SK-N-SH treated with all-trans-retinoic acid at 6 μM for 48 hours (cell line): ENCODE data around the gene EID2.

Source experiments
- ATAC-seq: fragments of 200-7000 bp; cut with Tn5 transposase; 3 replicates; pipeline ENCODE4 v1.9.1; 2020; ENCODE audit warnings: mild to moderate bottlenecking, moderate library complexity
- ARNTL ChIP-seq: fragments of 450-650 bp; formaldehyde crosslinking; IDR thresholded peaks from 2 replicates; pipeline ENCODE4 v1.5.0; 2020; ENCODE audit warnings: low read depth, mild to moderate bottlenecking, moderate library complexity, borderline replicate concordance
- BACH2 ChIP-seq: fragments of 250-450 bp; sonication (Bioruptor Pico); IDR thresholded peaks from 2 replicates; pipeline ENCODE4 v1.9.0; 2021; ENCODE audit warnings: mild to moderate bottlenecking, borderline replicate concordance
- CREB5 ChIP-seq: fragments of 250-450 bp; sonication (Bioruptor Pico); IDR thresholded peaks from 2 replicates; pipeline ENCODE4 v1.5.1; 2020; ENCODE audit warnings: low read depth, mild to moderate bottlenecking, moderate library complexity
- CSDC2 ChIP-seq: fragments of 250-450 bp; sonication (Bioruptor Pico); IDR thresholded peaks from 2 replicates; pipeline ENCODE4 v1.5.0; 2020; ENCODE audit warnings: mild to moderate bottlenecking, moderate library complexity
- CSRNP3 ChIP-seq: fragments of 250-450 bp; sonication (Bioruptor Pico); IDR thresholded peaks from 2 replicates; pipeline ENCODE4 v1.5.1; 2021; ENCODE audit warnings: mild to moderate bottlenecking, moderate library complexity
- ESRRG ChIP-seq: fragments of 250-450 bp; sonication (Bioruptor Pico); IDR thresholded peaks from 2 replicates; pipeline ENCODE4 v1.6.1; 2021; ENCODE audit warnings: mild to moderate bottlenecking
- GLIS3 ChIP-seq: fragments of 250-450 bp; sonication (Bioruptor Pico); IDR thresholded peaks from 2 replicates; pipeline ENCODE4 v1.5.0; 2020; ENCODE audit warnings: mild to moderate bottlenecking, moderate library complexity
- ISL1 ChIP-seq: fragments of 250-450 bp; sonication (Bioruptor Pico); IDR thresholded peaks from 2 replicates; pipeline ENCODE4 v2.1.2; 2022; ENCODE audit warnings: mild to moderate bottlenecking, moderate library complexity
- OSR1 ChIP-seq: fragments of 250-450 bp; sonication (Bioruptor Pico); IDR thresholded peaks from 2 replicates; pipeline ENCODE4 v1.8.0; 2022; ENCODE audit warnings: moderate library complexity, mild to moderate bottlenecking, inconsistent platforms
- PATZ1 ChIP-seq: fragments of 250-450 bp; sonication (Bioruptor Pico); IDR thresholded peaks from 2 replicates; pipeline ENCODE4 v1.8.0; 2020; ENCODE audit warnings: mild to moderate bottlenecking, moderate library complexity, borderline replicate concordance
- POU6F1 ChIP-seq: fragments of 250-450 bp; sonication (Bioruptor Pico); IDR thresholded peaks from 2 replicates; pipeline ENCODE4 v1.8.0; 2021; ENCODE audit warnings: low read depth, mild to moderate bottlenecking, moderate library complexity, borderline replicate concordance
- PPARA ChIP-seq: fragments of 250-450 bp; sonication (Bioruptor Pico); IDR thresholded peaks from 2 replicates; pipeline ENCODE4 v1.5.0; 2020; ENCODE audit warnings: mild to moderate bottlenecking, borderline replicate concordance
- RARB ChIP-seq: fragments of 250-450 bp; sonication (Bioruptor Pico); IDR thresholded peaks from 2 replicates; pipeline ENCODE4 v1.8.0; 2021; ENCODE audit warnings: mild to moderate bottlenecking, moderate library complexity
- SNAI2 ChIP-seq: fragments of 250-450 bp; sonication (Bioruptor Pico); IDR thresholded peaks from 2 replicates; pipeline ENCODE4 v1.5.0; 2020; ENCODE audit warnings: mild to moderate bottlenecking, moderate library complexity
- TOX ChIP-seq: fragments of 250-450 bp; sonication (Bioruptor Pico); IDR thresholded peaks from 2 replicates; pipeline ENCODE4 v1.8.0; 2021; ENCODE audit warnings: mild to moderate bottlenecking, moderate library complexity, borderline replicate concordance
- TSHZ2 ChIP-seq: fragments of 250-450 bp; sonication (Bioruptor Pico); IDR thresholded peaks from 2 replicates; pipeline ENCODE4 v1.5.0; 2020; ENCODE audit warnings: mild to moderate bottlenecking, moderate library complexity
- ZC3H10 ChIP-seq: fragments of 250-450 bp; sonication (Bioruptor Pico); IDR thresholded peaks from 2 replicates; pipeline ENCODE4 v1.5.1; 2021; ENCODE audit warnings: mild to moderate bottlenecking, moderate library complexity
- ZFP3 ChIP-seq: fragments of 250-450 bp; sonication (Bioruptor Pico); IDR thresholded peaks from 2 replicates; pipeline ENCODE4 v1.5.0; 2020; ENCODE audit warnings: mild to moderate bottlenecking, moderate library complexity
- ZNF565 ChIP-seq: fragments of 450-650 bp; formaldehyde crosslinking; conservative IDR thresholded peaks from 2 replicates; pipeline ENCODE4 v1.5.0; 2020; ENCODE audit warnings: low read depth, mild to moderate bottlenecking, moderate library complexity
- ZNF70 ChIP-seq: fragments of 450-650 bp; formaldehyde crosslinking; IDR thresholded peaks from 2 replicates; pipeline ENCODE4 v1.5.0; 2020; ENCODE audit warnings: mild to moderate bottlenecking, moderate library complexity
- ZNF8 ChIP-seq: fragments of 450-650 bp; formaldehyde crosslinking; IDR thresholded peaks from 2 replicates; pipeline ENCODE4 v1.5.0; 2020; ENCODE audit warnings: mild to moderate bottlenecking, moderate library complexity

Gene EID2

GRCh38 chr19:39542206-39542605 is 2.2 kb upstream of the EID2 start (continued):
- TF ChIP-seq TSHZ2 (CRISPR knock-in tag) (no peak), PPARA (CRISPR knock-in tag) (no peak), ZC3H10 (CRISPR knock-in tag) (no peak)

- peak; percentile 9; the same call in 2 of the 3 replicates for ATAC-seq
- TF ChIP-seq PATZ1 (CRISPR knock-in tag): no peak
- TF ChIP-seq CSRNP3 (CRISPR knock-in tag): no peak
- no peak for TF ChIP-seq RARB (CRISPR knock-in tag)
- TF ChIP-seq ZNF565: no peak
- no peak for TF ChIP-seq OSR1 (CRISPR knock-in tag)
- TF ChIP-seq CREB5: no peak
- TF ChIP-seq BACH2 (CRISPR knock-in tag): no peak
- TF ChIP-seq PPARA (CRISPR knock-in tag): no peak
- no peak for TF ChIP-seq ESRRG
- TF ChIP-seq ARNTL: no peak
- no peak for TF ChIP-seq ISL1 (CRISPR knock-in tag)
- TF ChIP-seq GLIS3 (CRISPR knock-in tag): no peak
- TF ChIP-seq TOX (CRISPR knock-in tag): no peak
- no peak for TF ChIP-seq ZFP3 (CRISPR knock-in tag)
- TF ChIP-seq ZC3H10 (CRISPR knock-in tag): no peak
- no peak for TF ChIP-seq ZNF8 (CRISPR knock-in tag)
- TF ChIP-seq POU6F1 (CRISPR knock-in tag): no peak
- TF ChIP-seq, all 23 proteins: peak for 0
Measured at GRCh38 chr19:39540333-39540673, 342 bp upstream of the EID2 start.

- peak; percentile 11 for ATAC-seq
- TF ChIP-seq GLIS3 (CRISPR knock-in tag): no peak
- TF ChIP-seq ISL1 (CRISPR knock-in tag): no peak
- TF ChIP-seq TSHZ2 (CRISPR knock-in tag): no peak
- no peak for TF ChIP-seq ZFP3 (CRISPR knock-in tag)
- no peak for TF ChIP-seq ZNF565
- no peak for TF ChIP-seq TOX (CRISPR knock-in tag)
- TF ChIP-seq OSR1 (CRISPR knock-in tag): no peak
- TF ChIP-seq ZNF70 (CRISPR knock-in tag): no peak
- TF ChIP-seq PPARA (CRISPR knock-in tag): no peak
- no peak for TF ChIP-seq ESRRG
- no peak for TF ChIP-seq RARB (CRISPR knock-in tag)
- TF ChIP-seq CREB5: no peak
- TF ChIP-seq POU6F1 (CRISPR knock-in tag): no peak
- no peak for TF ChIP-seq ZNF8 (CRISPR knock-in tag)
- TF ChIP-seq CSDC2 (CRISPR knock-in tag): no peak
- TF ChIP-seq ARNTL: no peak
- no peak for TF ChIP-seq SNAI2 (CRISPR knock-in tag)
- TF ChIP-seq BACH2 (CRISPR knock-in tag): no peak
Measured at GRCh38 chr19:39539165-39539517, 820 bp downstream of the EID2 start.
